AG04450 (cell line): ENCODE data around the gene SKAP1. TPM values are rescaled to one million over a fixed set of nuclear protein-coding genes. Genes with fewer than 3 reads are reported as not detected.

Experiments used
- CTCF ChIA-PET: fragments of 300-600, 350-600 bp; formaldehyde crosslinking; extraction: SDS; loops from one replicate; lab custom pipeline; 2022; ENCODE audit warnings: antibody characterized with exemption, inconsistent platforms; lab: Charles Lee
- POLR2A ChIA-PET: fragments of 350-600 bp; formaldehyde crosslinking; extraction: SDS; loops from one replicate; lab custom pipeline; 2021; ENCODE audit warnings: antibody characterized with exemption, inconsistent platforms; lab: Yijun Ruan, JAX
- DNase-seq: peaks from one replicate; pipeline ENCODE4 v3.0.0-alpha.2; 2011; ENCODE audit warnings: low read depth, low spot score
- H3K27ac ChIP-seq: one replicate; pipeline ENCODE4 v1.5.1; 2012; ENCODE audit warnings: low read depth, low read length, control low read depth
- H3K27me3 ChIP-seq: one replicate; pipeline ENCODE4 v1.6.0; 2012; ENCODE audit warnings: low read length; ENCODE audit not compliant: control insufficient read depth, insufficient read depth
- H3K4me3 ChIP-seq: 2 replicates; pipeline ENCODE4 v1.5.1; 2011; ENCODE audit warnings: mild to moderate bottlenecking, low read depth, low read length, control low read depth
- H3K9me3 ChIP-seq: 2 replicates; pipeline ENCODE4 v1.5.1; 2012; ENCODE audit warnings: low read length; ENCODE audit not compliant: control insufficient read depth, insufficient read depth
- CTCF ChIP-seq: IDR thresholded peaks from 2 replicates; pipeline ENCODE4 v1.5.1; 2011; ENCODE audit warnings: low read depth, low read length, control low read depth, inconsistent platforms
- polyA plus RNA-seq: library from polyadenylated mRNA; depleted of rRNA; stranded (reverse); fragments of >200 nt; gene quantifications from 2 replicates; pipeline ENCODE4 v1.2.3, GENCODE V29; 2011; rRNA removed
- small RNA-seq: library from RNA; depleted of rRNA; stranded (forward); fragments of <200 nt; gene quantifications from one replicate; pipeline ENCODE3, GENCODE V24; 2012; ENCODE audit warnings: low read depth; ENCODE audit not compliant: insufficient read length

SKAP1 gene
- polyA plus RNA-seq, 1 experiment: not detected

GRCh38 chr17:48100160-48100559 is 329.9 kb downstream of the SKAP1 start:
- Histone ChIP-seq H3K27me3 (no peaks in the 10 kb centered on the region), H3K27ac (peak overlapping the region; percentile 86), H3K9me3 (peaks cover 4% of the 10 kb centered on the region), H3K4me3 (peak overlapping the region; percentile 95)
- TF ChIP-seq CTCF: no peak
- peak; percentile 3 for DNase-seq
- POLR2A ChIA-PET: interaction anchor here (0.5 to 2.2 kb wide), 6 partner anchors 19 to 129 kb away, joined by 3 to 11 read pairs (median 6); partner anchors contain the start of genes CDK5RAP3 and NFE2L1
- CTCF ChIA-PET: interaction anchor here (0.5 to 3.7 kb wide), 5 partner anchors 17 to 153 kb away, joined by 3 to 18 read pairs (median 4); no protein-coding TSS in a partner anchor

- no peak overlapping the region for H3K27ac ChIP-seq
- no peaks in the 10 kb centered on the region for H3K9me3 ChIP-seq
- ChIA-PET POLR2A (no interaction called here), CTCF (interaction anchor here (1.5 to 2.8 kb wide), 2 partner anchors 10 to 70 kb away, joined by 3 to 15 read pairs; no protein-coding TSS in a partner anchor)
- H3K4me3 ChIP-seq: no peak overlapping the region
- TF ChIP-seq CTCF: no peak
- H3K27me3 ChIP-seq: no peaks in the 10 kb centered on the region
- no peak for DNase-seq
These were observed 334.4 kb downstream of the SKAP1 start for GRCh38 chr17:48095611-48096010.

GRCh38 chr17:48093341-48094045 is 336.5 kb downstream of the SKAP1 start:
- H3K4me3 ChIP-seq: no peak overlapping the region
- POLR2A ChIA-PET: no interaction called here
- TF ChIP-seq CTCF: no peak
- H3K27ac ChIP-seq: no peak overlapping the region
- CTCF ChIA-PET: no interaction called here
- no peak for DNase-seq
- no peaks in the 10 kb centered on the region for H3K27me3 ChIP-seq
- H3K9me3 ChIP-seq: no peaks in the 10 kb centered on the region

GRCh38 chr17:48084932-48085331 is 345.1 kb downstream of the SKAP1 start:
- Histone ChIP-seq H3K9me3 (no peaks in the 10 kb centered on the region), H3K27me3 (no peaks in the 10 kb centered on the region), H3K27ac (no peak overlapping the region), H3K4me3 (no peak overlapping the region)
- TF ChIP-seq CTCF: no peak
- CTCF ChIA-PET: no interaction called here
- POLR2A ChIA-PET: interaction anchor here (1.1 kb wide), 1 partner anchor 16 kb away, joined by 5 read pairs; the partner anchor contains the start of gene CBX1
- DNase-seq: no peak

Small RNA genes within 50 kb of the gene (small RNA-seq; reads per million reads assigned to genes)
- not detected for gene MIR1203
- not detected for gene RF00012
- not detected for gene RF00019
- gene RNU6-1152P: not detected
- not detected for gene RNU6-1201P

Other genes starting within 250 kb of the SKAP1 start
- not detected in 2 replicates for gene HOXB1, start 100.8 kb upstream of the SKAP1 start, polyA plus RNA-seq
- gene HOXB2, start 114.9 kb upstream of the SKAP1 start, polyA plus RNA-seq: 16.3 and 17.9 TPM in 2 replicates
- 5.8 and 6.1 TPM in 2 replicates for gene HOXB4, start 148.1 kb upstream of the SKAP1 start, polyA plus RNA-seq
- gene HOXB3, start 160.0 kb upstream of the SKAP1 start, polyA plus RNA-seq: 28.3 and 33.0 TPM in 2 replicates
- 9.4 and 9.8 TPM in 2 replicates for gene HOXB5, start 163.6 kb upstream of the SKAP1 start, polyA plus RNA-seq
- 15.4 and 20.4 TPM in 2 replicates for gene HOXB6, start 174.8 kb upstream of the SKAP1 start, polyA plus RNA-seq
- 10.1 and 11.3 TPM in 2 replicates for gene HOXB7, start 180.8 kb upstream of the SKAP1 start, polyA plus RNA-seq
- 0.87 and 0.97 TPM in 2 replicates for gene HOXB8, start 185.1 kb upstream of the SKAP1 start, polyA plus RNA-seq
- gene HOXB9, start 196.1 kb upstream of the SKAP1 start, polyA plus RNA-seq: 0.02 TPM in 1 of 2 replicates, not detected in the other